Measurements from ENCODE around the gene NADK2. TPM values are rescaled to one million over a fixed set of nuclear protein-coding genes. Genes with fewer than 3 reads are reported as not detected.

NADK2 gene
- total and polyA plus RNA-seq, 10 of the 15 experiments (the other 5 are each of a cell fraction or from before 2014, with no cell fraction given), result 2.4 to 9.0 (median 6.3) TPM

DNA sequence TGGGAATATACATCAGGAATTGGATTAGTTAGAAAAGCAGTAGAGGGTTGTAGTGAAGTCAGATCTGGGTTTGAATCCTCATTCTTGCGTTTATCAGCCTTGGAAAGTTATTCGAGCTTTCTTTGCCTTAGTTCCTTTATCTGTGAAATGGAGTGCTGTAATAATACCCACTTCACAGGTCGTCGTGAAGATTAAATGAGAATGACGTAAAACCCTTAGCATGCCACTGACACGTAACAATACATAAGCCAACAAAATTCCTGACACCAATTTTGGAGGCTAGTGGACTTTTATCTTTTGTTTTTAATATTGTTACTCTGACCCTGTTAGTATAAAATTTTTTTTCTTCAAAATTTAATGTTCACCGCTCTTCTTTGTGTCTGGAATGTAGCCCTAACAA is 86.4 kb downstream of the NADK2 start (continued):
- TF ChIP-seq NRF1 (conservative IDR thresholded peaks at IDR 0.05; ENCODE audit: low read depth, low read length) (no peak), SIX5 (IDR thresholded peaks at IDR 0.05; ENCODE audit: low read depth, low read length, severe bottlenecking) (no peak), HCFC1 (IDR thresholded peaks at IDR 0.05; ENCODE audit: low read length) (no peak), MTA2 (IDR thresholded peaks at IDR 0.05; ENCODE audit: low read depth) (no peak), BHLHE40 (IDR thresholded peaks at IDR 0.05; ENCODE audit: borderline replicate concordance in 1 of 2, low read depth in 2 of 2, low read length in 1 of 2) (no peak), CREB1 (IDR thresholded peaks at IDR 0.05; ENCODE audit: low read depth) (no peak), RAD51 (IDR thresholded peaks at IDR 0.05) (no peak), KDM1A (IDR thresholded peaks at IDR 0.05; ENCODE audit: borderline replicate concordance) (no peak), MEF2A (IDR thresholded peaks at IDR 0.05; ENCODE audit: insufficient read depth, low read depth, low read length) (no peak)
- TF ChIP-seq, protein P1, sequence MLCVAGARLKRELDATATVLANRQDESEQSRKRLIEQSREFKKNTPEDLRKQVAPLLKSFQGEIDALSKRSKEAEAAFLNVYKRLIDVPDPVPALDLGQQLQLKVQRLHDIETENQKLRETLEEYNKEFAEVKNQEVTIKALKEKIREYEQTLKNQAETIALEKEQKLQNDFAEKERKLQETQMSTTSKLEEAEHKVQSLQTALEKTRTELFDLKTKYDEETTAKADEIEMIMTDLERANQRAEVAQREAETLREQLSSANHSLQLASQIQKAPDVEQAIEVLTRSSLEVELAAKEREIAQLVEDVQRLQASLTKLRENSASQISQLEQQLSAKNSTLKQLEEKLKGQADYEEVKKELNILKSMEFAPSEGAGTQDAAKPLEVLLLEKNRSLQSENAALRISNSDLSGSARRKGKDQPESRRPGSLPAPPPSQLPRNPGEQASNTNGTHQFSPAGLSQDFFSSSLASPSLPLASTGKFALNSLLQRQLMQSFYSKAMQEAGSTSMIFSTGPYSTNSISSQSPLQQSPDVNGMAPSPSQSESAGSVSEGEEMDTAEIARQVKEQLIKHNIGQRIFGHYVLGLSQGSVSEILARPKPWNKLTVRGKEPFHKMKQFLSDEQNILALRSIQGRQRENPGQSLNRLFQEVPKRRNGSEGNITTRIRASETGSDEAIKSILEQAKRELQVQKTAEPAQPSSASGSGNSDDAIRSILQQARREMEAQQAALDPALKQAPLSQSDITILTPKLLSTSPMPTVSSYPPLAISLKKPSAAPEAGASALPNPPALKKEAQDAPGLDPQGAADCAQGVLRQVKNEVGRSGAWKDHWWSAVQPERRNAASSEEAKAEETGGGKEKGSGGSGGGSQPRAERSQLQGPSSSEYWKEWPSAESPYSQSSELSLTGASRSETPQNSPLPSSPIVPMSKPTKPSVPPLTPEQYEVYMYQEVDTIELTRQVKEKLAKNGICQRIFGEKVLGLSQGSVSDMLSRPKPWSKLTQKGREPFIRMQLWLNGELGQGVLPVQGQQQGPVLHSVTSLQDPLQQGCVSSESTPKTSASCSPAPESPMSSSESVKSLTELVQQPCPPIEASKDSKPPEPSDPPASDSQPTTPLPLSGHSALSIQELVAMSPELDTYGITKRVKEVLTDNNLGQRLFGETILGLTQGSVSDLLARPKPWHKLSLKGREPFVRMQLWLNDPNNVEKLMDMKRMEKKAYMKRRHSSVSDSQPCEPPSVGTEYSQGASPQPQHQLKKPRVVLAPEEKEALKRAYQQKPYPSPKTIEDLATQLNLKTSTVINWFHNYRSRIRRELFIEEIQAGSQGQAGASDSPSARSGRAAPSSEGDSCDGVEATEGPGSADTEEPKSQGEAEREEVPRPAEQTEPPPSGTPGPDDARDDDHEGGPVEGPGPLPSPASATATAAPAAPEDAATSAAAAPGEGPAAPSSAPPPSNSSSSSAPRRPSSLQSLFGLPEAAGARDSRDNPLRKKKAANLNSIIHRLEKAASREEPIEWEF (IDR thresholded peaks at IDR 0.05; ENCODE audit: insufficient replicate concordance, low read depth, low read length), result no peak
